Measurements from ENCODE around the gene HERC2.
"Not testable (repeated sequence)": the region's sequence is repeated elsewhere in the genome, so short reads cannot be mapped to it uniquely, and the experiment has no call there.

Gene HERC2

DNA sequence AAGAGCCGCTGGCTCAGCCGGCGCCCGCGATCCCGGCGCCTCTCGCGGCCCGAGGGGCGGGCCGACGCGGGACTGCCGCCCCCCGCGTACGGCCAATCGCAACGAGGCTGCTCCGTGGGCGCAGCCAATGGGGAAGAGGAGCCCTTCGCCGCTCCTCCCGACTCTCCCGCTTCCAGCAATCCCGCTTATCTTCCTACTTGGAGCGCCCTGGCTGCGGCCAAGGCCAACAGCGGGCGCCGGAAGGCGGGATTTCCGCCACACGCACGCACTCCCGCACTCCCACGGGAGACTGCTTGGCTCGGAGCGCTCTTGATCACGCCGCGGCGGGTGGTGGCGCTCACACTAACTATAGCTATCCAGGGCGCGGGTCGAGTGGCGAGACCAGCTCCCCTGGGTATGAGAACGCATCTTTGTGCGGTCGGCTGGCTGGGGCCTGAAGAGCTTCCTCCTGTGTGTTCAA is at the start of gene HERC2:
TSS of gene HERC2 (minus strand) at position 51 of the 460 bp plus-strand sequence. CDS start 746 bp downstream, outside the sequence.
- DNase-seq (ENCODE audit: low read depth in 1 of 2, low spot score in 1 of 2); in situ Hi-C loops (cut with HindIII; ENCODE audit: low pct_unique_long_range_greater_than_20kb, low sequenced_read_pairs): not testable (repeated sequence)

DNA sequence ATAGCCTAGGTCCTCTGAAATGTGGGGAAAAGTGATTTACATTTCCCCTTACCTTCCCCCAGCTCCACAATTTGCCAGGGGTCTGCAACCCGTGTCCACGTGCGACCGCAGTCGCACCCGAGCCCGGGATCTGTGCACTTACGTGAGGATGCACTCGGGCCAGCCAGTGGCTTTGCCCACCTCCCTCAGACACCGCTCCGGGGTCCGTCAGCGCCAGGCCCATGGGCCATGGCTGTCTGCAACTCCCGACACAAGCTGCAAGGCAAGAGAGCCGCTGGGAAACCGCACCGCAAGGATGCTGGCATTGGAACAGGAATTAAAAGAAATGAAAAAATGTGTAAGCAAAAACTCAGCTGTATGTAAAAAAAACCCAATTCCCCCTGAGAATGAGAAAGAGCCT is 43.5 kb upstream of the HERC2 start:
- in situ Hi-C loops (cut with HindIII; ENCODE audit: low pct_unique_long_range_greater_than_20kb, low sequenced_read_pairs); DNase-seq (ENCODE audit: low read depth in 1 of 2, low spot score in 1 of 2): not testable (repeated sequence)

DNA sequence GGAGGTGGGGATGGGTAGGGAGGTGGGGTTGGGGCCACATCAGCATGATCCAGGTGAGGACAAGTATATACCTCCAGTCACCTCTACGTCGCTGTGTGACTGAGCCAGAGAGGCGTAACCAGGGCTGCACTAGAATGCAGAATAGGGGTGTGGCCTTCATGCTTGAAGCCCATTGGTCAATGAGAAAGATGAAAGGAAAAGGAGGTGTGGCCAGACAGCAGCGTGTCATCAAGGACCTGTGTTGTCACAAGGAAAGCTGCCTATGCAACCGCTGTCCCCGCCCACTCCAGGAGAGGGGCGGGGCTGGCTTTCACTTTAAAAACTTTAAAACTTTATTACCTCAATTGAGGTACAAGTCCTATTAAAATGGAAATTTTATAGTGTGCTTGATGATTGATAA is 36.0 kb upstream of the HERC2 start, which contains the start of gene GOLGA6L24:
TSS of gene GOLGA6L24 (minus strand) at position 101 of the 400 bp plus-strand sequence. CDS start at position 40, 61 bp downstream.
- in situ Hi-C loops (cut with HindIII; ENCODE audit: low pct_unique_long_range_greater_than_20kb, low sequenced_read_pairs); DNase-seq (ENCODE audit: low read depth in 1 of 2, low spot score in 1 of 2): not testable (repeated sequence)

GRCh38 chr15:28321358-28322078 is 461 bp downstream of the HERC2 start:
- DNase-seq (ENCODE audit: low read depth in 1 of 2, low spot score in 1 of 2); in situ Hi-C loops (cut with HindIII; ENCODE audit: low pct_unique_long_range_greater_than_20kb, low sequenced_read_pairs): not testable (repeated sequence)

DNA sequence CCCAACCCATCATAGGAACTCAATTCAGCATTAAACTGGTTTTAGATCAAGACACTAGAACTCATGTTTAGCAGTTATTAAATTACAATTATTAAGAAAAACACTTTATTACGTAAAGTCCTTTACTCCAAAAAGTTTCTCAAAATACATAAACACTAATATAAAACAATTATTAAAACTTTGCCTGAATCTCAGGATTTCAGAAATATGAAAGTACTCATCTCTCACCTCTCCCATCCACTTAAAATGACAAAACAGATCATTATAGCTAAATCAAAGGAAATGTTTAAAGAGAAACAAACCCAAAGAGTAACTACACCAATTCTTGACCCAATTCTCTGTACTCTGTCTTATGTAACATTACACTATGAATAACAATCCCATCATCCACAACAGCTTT is 2.3 kb downstream of the HERC2 start:
- DNase-seq (ENCODE audit: low read depth in 1 of 2, low spot score in 1 of 2); in situ Hi-C loops (cut with HindIII; ENCODE audit: low pct_unique_long_range_greater_than_20kb, low sequenced_read_pairs): not testable (repeated sequence)

DNA sequence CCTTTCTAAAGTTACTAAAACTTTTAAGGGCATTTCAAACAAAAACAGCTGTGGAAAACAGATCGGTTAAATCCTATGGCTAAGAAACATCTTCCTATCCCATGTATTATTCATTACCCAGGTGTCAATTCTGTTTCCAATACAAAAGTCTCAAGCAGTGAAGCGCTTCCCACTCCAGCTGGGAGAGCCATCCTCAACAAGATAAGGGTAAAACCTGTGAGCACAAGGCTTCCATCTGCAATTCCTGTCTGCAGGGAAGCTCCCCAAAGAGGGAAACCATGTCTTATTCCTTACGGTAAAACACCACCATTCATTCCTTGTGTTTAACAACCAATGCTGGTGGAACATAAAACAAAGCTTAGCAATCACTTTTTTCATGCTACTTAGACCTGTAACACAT is 3.2 kb downstream of the HERC2 start:
- in situ Hi-C loops (cut with HindIII; ENCODE audit: low pct_unique_long_range_greater_than_20kb, low sequenced_read_pairs); DNase-seq (ENCODE audit: low read depth in 1 of 2, low spot score in 1 of 2): not testable (repeated sequence)

DNA sequence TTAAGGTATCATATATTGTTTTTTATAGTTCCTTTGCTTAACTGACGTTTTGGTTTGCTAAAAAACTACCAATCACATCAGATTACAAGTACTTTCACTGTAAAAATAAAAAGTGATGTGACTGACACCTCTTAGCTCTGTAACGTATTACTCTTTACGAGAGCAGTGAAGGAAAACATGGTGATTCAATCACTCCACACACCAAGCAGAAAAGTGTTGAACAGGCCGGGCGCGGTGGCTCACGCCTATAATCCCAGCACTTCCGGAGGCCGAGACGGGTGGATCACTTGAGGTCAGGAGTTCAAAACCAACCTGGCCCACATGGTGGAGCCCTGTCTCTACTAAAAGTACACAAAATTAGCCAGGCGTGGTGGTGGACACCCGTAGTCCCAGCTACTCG is 3.9 kb downstream of the HERC2 start:
- DNase-seq (ENCODE audit: low read depth in 1 of 2, low spot score in 1 of 2); in situ Hi-C loops (cut with HindIII; ENCODE audit: low pct_unique_long_range_greater_than_20kb, low sequenced_read_pairs): not testable (repeated sequence)

GRCh38 chr15:28316958-28317357 is 5.0 kb downstream of the HERC2 start:
- DNase-seq (ENCODE audit: low read depth in 1 of 2, low spot score in 1 of 2); in situ Hi-C loops (cut with HindIII; ENCODE audit: low pct_unique_long_range_greater_than_20kb, low sequenced_read_pairs): not testable (repeated sequence)

- DNase-seq (ENCODE audit: low read depth in 1 of 2, low spot score in 1 of 2); in situ Hi-C loops (cut with HindIII; ENCODE audit: low pct_unique_long_range_greater_than_20kb, low sequenced_read_pairs): not testable (repeated sequence)
Observed at GRCh38 chr15:28310454-28310853, 11.5 kb downstream of the HERC2 start.

GRCh38 chr15:28308718-28309117 is 13.3 kb downstream of the HERC2 start:
- DNase-seq (ENCODE audit: low read depth in 1 of 2, low spot score in 1 of 2); in situ Hi-C loops (cut with HindIII; ENCODE audit: low pct_unique_long_range_greater_than_20kb, low sequenced_read_pairs): not testable (repeated sequence)

- DNase-seq (ENCODE audit: low read depth in 1 of 2, low spot score in 1 of 2); in situ Hi-C loops (cut with HindIII; ENCODE audit: low pct_unique_long_range_greater_than_20kb, low sequenced_read_pairs): not testable (repeated sequence)
Observed at GRCh38 chr15:28305700-28306099, 16.3 kb downstream of the HERC2 start.

DNA sequence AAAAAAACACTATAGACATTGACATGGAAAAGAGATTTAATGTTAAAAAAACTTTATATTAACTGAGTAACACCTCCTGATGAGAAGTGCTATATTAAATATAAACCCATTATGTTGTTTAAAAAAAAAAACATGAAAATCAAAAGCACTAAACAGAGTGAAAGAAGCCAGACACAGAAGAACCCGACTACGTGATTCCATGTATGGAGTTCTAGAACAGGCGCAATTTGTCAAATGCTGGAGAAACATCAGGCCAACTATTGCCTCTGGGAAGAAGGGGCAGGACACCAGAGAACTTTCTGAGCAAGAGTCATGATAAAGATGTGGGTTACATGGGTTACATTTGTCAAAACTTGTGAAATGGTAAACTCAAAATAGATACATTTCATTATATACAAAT is 24.5 kb downstream of the HERC2 start:
- in situ Hi-C loops (cut with HindIII; ENCODE audit: low pct_unique_long_range_greater_than_20kb, low sequenced_read_pairs); DNase-seq (ENCODE audit: low read depth in 1 of 2, low spot score in 1 of 2): not testable (repeated sequence)

GRCh38 chr15:28296814-28297213 is 25.2 kb downstream of the HERC2 start:
- in situ Hi-C loops (cut with HindIII; ENCODE audit: low pct_unique_long_range_greater_than_20kb, low sequenced_read_pairs); DNase-seq (ENCODE audit: low read depth in 1 of 2, low spot score in 1 of 2): not testable (repeated sequence)

GRCh38 chr15:28295009-28295563 is 26.9 kb downstream of the HERC2 start:
- DNase-seq (ENCODE audit: low read depth in 1 of 2, low spot score in 1 of 2); in situ Hi-C loops (cut with HindIII; ENCODE audit: low pct_unique_long_range_greater_than_20kb, low sequenced_read_pairs): not testable (repeated sequence)

GRCh38 chr15:28294560-28294959 is 27.4 kb downstream of the HERC2 start:
- in situ Hi-C loops (cut with HindIII; ENCODE audit: low pct_unique_long_range_greater_than_20kb, low sequenced_read_pairs); DNase-seq (ENCODE audit: low read depth in 1 of 2, low spot score in 1 of 2): not testable (repeated sequence)
